Panc1 (cell line): ENCODE results near the gene LIM2. TPM values are rescaled to one million over a fixed set of nuclear protein-coding genes. Genes with fewer than 3 reads are reported as not detected.

Source experiments
- ATAC-seq: fragments of 200-7000 bp; cut with Tn5 transposase; 2 replicates; pipeline ENCODE4 v1.9.1; 2020; ENCODE audit warnings: mild to moderate bottlenecking, moderate library complexity
- BruUV-seq: library from RNA; stranded (reverse); fragments of 400-500 nt; replicated peaks from 2 replicates; lab custom pipeline; 2021; lab: Mats Ljungman, UMichigan
- CTCF ChIA-PET: fragments of 300-600 bp; sonication (Branson Sonifier 250); formaldehyde crosslinking; loops from one replicate; lab custom pipeline; 2022; ENCODE audit warnings: antibody characterized with exemption; lab: Charles Lee
- POLR2A ChIA-PET: fragments of 300-600 bp; sonication (Branson Sonifier 250); formaldehyde crosslinking; loops from one replicate; lab custom pipeline; 2022; ENCODE audit warnings: antibody characterized with exemption; lab: Charles Lee
- DNase-seq: peaks from one replicate; pipeline ENCODE4 v3.0.0-alpha.2; 2010; ENCODE audit warnings: low read depth, low spot score
- H3K27ac ChIP-seq: 2 replicates; pipeline ENCODE4 v1.5.1; 2011; ENCODE audit warnings: mild to moderate bottlenecking, low read length, inconsistent platforms
- H3K27me3 ChIP-seq: fragments of 200-500 bp; sonication (Bioruptor generic); 2 replicates; pipeline ENCODE4 v1.6.0; 2014; ENCODE audit warnings: low read length, inconsistent platforms; ENCODE audit not compliant: control insufficient read depth, insufficient read depth
- H3K36me3 ChIP-seq: fragments of 200-500 bp; sonication (Bioruptor generic); 2 replicates; pipeline ENCODE4 v1.5.1; 2014; ENCODE audit warnings: inconsistent platforms, mild to moderate bottlenecking, low read length, moderate library complexity; ENCODE audit not compliant: control insufficient read depth, insufficient read depth
- H3K4me1 ChIP-seq: 2 replicates; pipeline ENCODE4 v1.5.1; 2011; ENCODE audit warnings: inconsistent platforms, mild to moderate bottlenecking, low read length, moderate library complexity; ENCODE audit not compliant: control insufficient read depth, insufficient read depth
- H3K4me3 ChIP-seq, 2 experiments: 2 replicates each; pipeline ENCODE4 v1.5.1; 2011 to 2012; ENCODE audit warnings: low read depth in 2 of 2, low read length in 2 of 2, mild to moderate bottlenecking in 2 of 2, inconsistent platforms in 1 of 2, moderate library complexity in 1 of 2
- H3K9me3 ChIP-seq: fragments of 200-500 bp; sonication (Bioruptor generic); 2 replicates; pipeline ENCODE4 v1.5.1; 2014; ENCODE audit warnings: low read depth, mild to moderate bottlenecking, inconsistent platforms, low read length, moderate library complexity; ENCODE audit not compliant: control insufficient read depth, insufficient read depth
- POLR2AphosphoS5 ChIP-seq: IDR thresholded peaks from 2 replicates; pipeline ENCODE4 v1.6.1; 2012; ENCODE audit warnings: mild to moderate bottlenecking, low read depth, low read length, moderate library complexity
- SIN3A ChIP-seq: IDR thresholded peaks from 2 replicates; pipeline ENCODE4 v1.6.1; 2012; ENCODE audit warnings: low read depth, mild to moderate bottlenecking, low read length, moderate library complexity, borderline replicate concordance; ENCODE audit not compliant: insufficient read depth
- TCF7L2 ChIP-seq: IDR thresholded peaks from 2 replicates; pipeline ENCODE4 v1.6.1; 2011; ENCODE audit warnings: mild to moderate bottlenecking, low read depth, low read length, inconsistent platforms
- in situ Hi-C: cut with HindIII; loops from 2 replicates; pipeline ENCODE4 v1.10.0; 2016; ENCODE audit warnings: low sequenced_read_pairs, low pct_unique_long_range_greater_than_20kb
- intact Hi-C: fragments of 100-400 bp; cut with micrococcal nuclease; formaldehyde crosslinking; loops from one replicate; pipeline ENCODE4 v1.10.0; 2022; ENCODE audit not compliant: unreplicated experiment
- total RNA-seq: library from RNA; stranded (reverse); gene quantifications from one replicate; pipeline ENCODE4 v1.2.1, GENCODE V29; 2021; ENCODE audit not compliant: unreplicated experiment
- TF ChIP-seq, protein P1 (sequence below): fragments of 450-650 bp; IDR thresholded peaks from 2 replicates; pipeline ENCODE4 v1.5.1; 2017; ENCODE audit warnings: mild to moderate bottlenecking
- TF ChIP-seq, protein P2 (sequence below), 2 experiments: IDR thresholded peaks; 2 replicates each; pipeline ENCODE4 v1.6.1; 2011 to 2012; ENCODE audit warnings: low read depth in 2 of 2, control low read depth in 1 of 2, low read length in 1 of 2, mild to moderate bottlenecking in 1 of 2, moderate library complexity in 1 of 2; ENCODE audit not compliant: insufficient read depth in 1 of 2

The LIM2 gene
- total RNA-seq, 1 experiment from 2014 or later, result not detected

DNA sequence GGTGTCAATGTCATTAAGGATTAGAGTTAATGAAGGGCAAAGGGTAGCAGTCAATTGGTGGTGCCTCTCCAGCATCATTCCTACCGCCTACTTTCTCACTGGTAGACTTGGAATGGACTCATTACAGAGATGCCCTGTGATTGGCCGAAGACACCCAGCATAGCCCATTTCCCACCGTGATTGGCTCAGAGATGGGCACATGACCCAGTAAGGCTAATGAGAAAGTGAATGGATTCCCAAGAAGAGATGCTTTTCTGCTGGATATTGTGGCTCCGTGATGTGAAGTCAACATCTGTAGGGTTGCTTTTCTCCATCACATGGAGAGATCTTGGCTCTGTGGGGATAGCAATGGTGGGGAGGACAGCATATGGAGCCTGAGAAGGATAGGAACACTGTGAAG, 57.4 kb downstream of the LIM2 start:
- TF ChIP-seq TCF7L2 (no peak), SIN3A (no peak), POLR2AphosphoS5 (no peak)
- TF ChIP-seq, protein P1, sequence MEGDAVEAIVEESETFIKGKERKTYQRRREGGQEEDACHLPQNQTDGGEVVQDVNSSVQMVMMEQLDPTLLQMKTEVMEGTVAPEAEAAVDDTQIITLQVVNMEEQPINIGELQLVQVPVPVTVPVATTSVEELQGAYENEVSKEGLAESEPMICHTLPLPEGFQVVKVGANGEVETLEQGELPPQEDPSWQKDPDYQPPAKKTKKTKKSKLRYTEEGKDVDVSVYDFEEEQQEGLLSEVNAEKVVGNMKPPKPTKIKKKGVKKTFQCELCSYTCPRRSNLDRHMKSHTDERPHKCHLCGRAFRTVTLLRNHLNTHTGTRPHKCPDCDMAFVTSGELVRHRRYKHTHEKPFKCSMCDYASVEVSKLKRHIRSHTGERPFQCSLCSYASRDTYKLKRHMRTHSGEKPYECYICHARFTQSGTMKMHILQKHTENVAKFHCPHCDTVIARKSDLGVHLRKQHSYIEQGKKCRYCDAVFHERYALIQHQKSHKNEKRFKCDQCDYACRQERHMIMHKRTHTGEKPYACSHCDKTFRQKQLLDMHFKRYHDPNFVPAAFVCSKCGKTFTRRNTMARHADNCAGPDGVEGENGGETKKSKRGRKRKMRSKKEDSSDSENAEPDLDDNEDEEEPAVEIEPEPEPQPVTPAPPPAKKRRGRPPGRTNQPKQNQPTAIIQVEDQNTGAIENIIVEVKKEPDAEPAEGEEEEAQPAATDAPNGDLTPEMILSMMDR, result no peak
- TF ChIP-seq, protein P2, sequence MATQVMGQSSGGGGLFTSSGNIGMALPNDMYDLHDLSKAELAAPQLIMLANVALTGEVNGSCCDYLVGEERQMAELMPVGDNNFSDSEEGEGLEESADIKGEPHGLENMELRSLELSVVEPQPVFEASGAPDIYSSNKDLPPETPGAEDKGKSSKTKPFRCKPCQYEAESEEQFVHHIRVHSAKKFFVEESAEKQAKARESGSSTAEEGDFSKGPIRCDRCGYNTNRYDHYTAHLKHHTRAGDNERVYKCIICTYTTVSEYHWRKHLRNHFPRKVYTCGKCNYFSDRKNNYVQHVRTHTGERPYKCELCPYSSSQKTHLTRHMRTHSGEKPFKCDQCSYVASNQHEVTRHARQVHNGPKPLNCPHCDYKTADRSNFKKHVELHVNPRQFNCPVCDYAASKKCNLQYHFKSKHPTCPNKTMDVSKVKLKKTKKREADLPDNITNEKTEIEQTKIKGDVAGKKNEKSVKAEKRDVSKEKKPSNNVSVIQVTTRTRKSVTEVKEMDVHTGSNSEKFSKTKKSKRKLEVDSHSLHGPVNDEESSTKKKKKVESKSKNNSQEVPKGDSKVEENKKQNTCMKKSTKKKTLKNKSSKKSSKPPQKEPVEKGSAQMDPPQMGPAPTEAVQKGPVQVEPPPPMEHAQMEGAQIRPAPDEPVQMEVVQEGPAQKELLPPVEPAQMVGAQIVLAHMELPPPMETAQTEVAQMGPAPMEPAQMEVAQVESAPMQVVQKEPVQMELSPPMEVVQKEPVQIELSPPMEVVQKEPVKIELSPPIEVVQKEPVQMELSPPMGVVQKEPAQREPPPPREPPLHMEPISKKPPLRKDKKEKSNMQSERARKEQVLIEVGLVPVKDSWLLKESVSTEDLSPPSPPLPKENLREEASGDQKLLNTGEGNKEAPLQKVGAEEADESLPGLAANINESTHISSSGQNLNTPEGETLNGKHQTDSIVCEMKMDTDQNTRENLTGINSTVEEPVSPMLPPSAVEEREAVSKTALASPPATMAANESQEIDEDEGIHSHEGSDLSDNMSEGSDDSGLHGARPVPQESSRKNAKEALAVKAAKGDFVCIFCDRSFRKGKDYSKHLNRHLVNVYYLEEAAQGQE (IDR thresholded peaks at IDR 0.05; ENCODE audit: insufficient read depth in 1 of 2, low read depth in 2 of 2, low read length in 1 of 2), result no peak
- ChIA-PET CTCF (no interaction called here), POLR2A (no interaction called here)

More for the DNA sequence above, 57.4 kb downstream of the LIM2 start:
- no peak for ATAC-seq
- Histone ChIP-seq H3K27me3 (no peaks in the 10 kb centered on the region), H3K4me3 (no peak overlapping the region), H3K36me3 (no peaks in the 10 kb centered on the region), H3K4me1 (no peaks in the 10 kb centered on the region), H3K9me3 (no peaks in the 10 kb centered on the region), H3K27ac (no peak overlapping the region)
- no TSS peak for BruUV-seq
- in situ Hi-C loops (no loop called here), intact Hi-C loops (loop anchor here (10.0 kb wide), 1 partner anchor 324 kb away; no protein-coding TSS in a partner anchor)
- no peak for DNase-seq

Other genes starting within 250 kb of the LIM2 start
- not detected for gene SIGLEC7, start 245.7 kb downstream of the LIM2 start, total RNA-seq
- 0.13 TPM for gene CD33, start 162.9 kb downstream of the LIM2 start, total RNA-seq
- not detected for gene SIGLECL1, start 136.9 kb downstream of the LIM2 start, total RNA-seq
- gene IGLON5, start 76.3 kb downstream of the LIM2 start, total RNA-seq, result 0.13 TPM
- gene VSIG10L, start 45.8 kb downstream of the LIM2 start, total RNA-seq, result 3.3 TPM
- gene ETFB, start 21.6 kb downstream of the LIM2 start, total RNA-seq, result 66.2 TPM
- gene CLDND2, start 19.0 kb downstream of the LIM2 start, total RNA-seq, result 0.95 TPM
- 0.23 TPM for gene NKG7, start 15.3 kb downstream of the LIM2 start, total RNA-seq
- gene C19orf84, start 2.6 kb upstream of the LIM2 start, total RNA-seq, result not detected
- gene SIGLEC10, start 29.7 kb upstream of the LIM2 start, total RNA-seq, result not detected
- gene SIGLEC8, start 70.5 kb upstream of the LIM2 start, total RNA-seq, result not detected
- gene CEACAM18, start 90.6 kb upstream of the LIM2 start, total RNA-seq, result not detected
- gene SIGLEC12, start 113.8 kb upstream of the LIM2 start, total RNA-seq, result not detected
- not detected for gene SIGLEC6, start 143.7 kb upstream of the LIM2 start, total RNA-seq
- gene ZNF175, start 183.3 kb upstream of the LIM2 start, total RNA-seq, result 7.3 TPM
- gene SIGLEC5, start 242.4 kb upstream of the LIM2 start, total RNA-seq, result not detected